ENCODE data around the gene GON4L.

GRCh38 chr1:155741908-155742307 is 115.1 kb downstream of the GON4L start:
- TF ChIP-seq CTCF (IDR thresholded peaks at IDR 0.05) (no peak), POLR2A (IDR thresholded peaks at IDR 0.05) (no peak)
